Keratinocyte (primary cell): ENCODE results near the gene TFF1.

Source experiments
- EZH2 ChIP-seq: IDR thresholded peaks from one replicate; pipeline ENCODE4 v1.6.1; 2012; ENCODE audit warnings: inconsistent platforms, mild to moderate bottlenecking, low read length, moderate library complexity
- TF ChIP-seq, protein P1 (sequence below), 3 experiments: IDR thresholded peaks in 1 of 3; conservative IDR thresholded peaks in 1 of 3; optimal IDR thresholded peaks in 1 of 3; 2 replicates in 2 of 3; 3 replicates in 1 of 3; pipeline versions ENCODE3 to v1.5.1; 2011; ENCODE audit warnings: low read length in 3 of 3, mild to moderate bottlenecking in 3 of 3, moderate library complexity in 2 of 3, control low read depth in 1 of 3, inconsistent platforms in 1 of 3; ENCODE audit not compliant: insufficient read depth in 2 of 3; ENCODE audit errors: extremely low read depth in 1 of 3

DNA sequence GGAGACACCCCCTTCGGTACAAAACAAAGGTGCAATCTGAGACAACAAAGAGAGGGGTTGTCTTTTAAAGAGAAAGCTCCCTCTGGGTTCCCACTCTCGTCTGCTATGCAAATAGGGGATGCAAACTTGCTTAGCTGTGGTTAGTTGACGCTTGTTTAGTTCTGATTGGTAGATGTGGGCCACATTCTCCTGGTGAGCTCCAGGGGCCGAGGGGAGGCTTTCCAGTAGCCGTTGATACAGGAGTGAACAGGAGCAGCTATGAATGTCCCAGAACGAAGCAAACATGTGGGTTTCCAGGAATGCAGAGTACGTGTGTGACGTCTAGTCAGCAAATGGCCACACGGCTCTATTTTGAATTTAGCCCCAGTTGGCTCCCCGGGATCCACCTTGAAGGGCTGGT is 30.3 kb downstream of the TFF1 start:
- TF ChIP-seq, protein P1, sequence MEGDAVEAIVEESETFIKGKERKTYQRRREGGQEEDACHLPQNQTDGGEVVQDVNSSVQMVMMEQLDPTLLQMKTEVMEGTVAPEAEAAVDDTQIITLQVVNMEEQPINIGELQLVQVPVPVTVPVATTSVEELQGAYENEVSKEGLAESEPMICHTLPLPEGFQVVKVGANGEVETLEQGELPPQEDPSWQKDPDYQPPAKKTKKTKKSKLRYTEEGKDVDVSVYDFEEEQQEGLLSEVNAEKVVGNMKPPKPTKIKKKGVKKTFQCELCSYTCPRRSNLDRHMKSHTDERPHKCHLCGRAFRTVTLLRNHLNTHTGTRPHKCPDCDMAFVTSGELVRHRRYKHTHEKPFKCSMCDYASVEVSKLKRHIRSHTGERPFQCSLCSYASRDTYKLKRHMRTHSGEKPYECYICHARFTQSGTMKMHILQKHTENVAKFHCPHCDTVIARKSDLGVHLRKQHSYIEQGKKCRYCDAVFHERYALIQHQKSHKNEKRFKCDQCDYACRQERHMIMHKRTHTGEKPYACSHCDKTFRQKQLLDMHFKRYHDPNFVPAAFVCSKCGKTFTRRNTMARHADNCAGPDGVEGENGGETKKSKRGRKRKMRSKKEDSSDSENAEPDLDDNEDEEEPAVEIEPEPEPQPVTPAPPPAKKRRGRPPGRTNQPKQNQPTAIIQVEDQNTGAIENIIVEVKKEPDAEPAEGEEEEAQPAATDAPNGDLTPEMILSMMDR (optimal IDR thresholded peaks at IDR 0.05 in 1 of 3, IDR thresholded peaks at IDR 0.05 in 1 of 3, conservative IDR thresholded peaks at IDR 0.05 in 1 of 3; ENCODE audit: extremely low read depth in 1 of 3, insufficient read depth in 2 of 3, low read length in 3 of 3), result no peak
- TF ChIP-seq EZH2, result no peak
